Endothelial cell of umbilical vein (primary cell): ENCODE measurements around the gene FAM120AOS.

Experiments used
- JUN ChIP-seq: IDR thresholded peaks from 2 replicates; pipeline ENCODE4 v1.6.1; 2011; ENCODE audit warnings: borderline replicate concordance, low read depth; ENCODE audit not compliant: insufficient read length, insufficient read depth
- POLR2A ChIP-seq: IDR thresholded peaks from 2 replicates; pipeline ENCODE4 v1.6.1; 2012; ENCODE audit warnings: low read depth, mild to moderate bottlenecking, control low read depth, low read length
- TF ChIP-seq, protein P1 (sequence below), 2 donors: IDR thresholded peaks; 1 replicate in 1 of 2; 2 replicates in 1 of 2; pipeline ENCODE4 v1.5.1; 2011; ENCODE audit warnings: low read length in 2 of 2, mild to moderate bottlenecking in 2 of 2, moderate library complexity in 2 of 2, control low read depth in 1 of 2, inconsistent platforms in 1 of 2, low read depth in 1 of 2; ENCODE audit not compliant: insufficient read depth in 1 of 2; ENCODE audit errors: extremely low read depth in 1 of 2
- TF ChIP-seq, protein P2 (sequence below): IDR thresholded peaks from 2 replicates; pipeline ENCODE4 v1.6.1; 2011; ENCODE audit not compliant: insufficient read depth, insufficient read length

DNA sequence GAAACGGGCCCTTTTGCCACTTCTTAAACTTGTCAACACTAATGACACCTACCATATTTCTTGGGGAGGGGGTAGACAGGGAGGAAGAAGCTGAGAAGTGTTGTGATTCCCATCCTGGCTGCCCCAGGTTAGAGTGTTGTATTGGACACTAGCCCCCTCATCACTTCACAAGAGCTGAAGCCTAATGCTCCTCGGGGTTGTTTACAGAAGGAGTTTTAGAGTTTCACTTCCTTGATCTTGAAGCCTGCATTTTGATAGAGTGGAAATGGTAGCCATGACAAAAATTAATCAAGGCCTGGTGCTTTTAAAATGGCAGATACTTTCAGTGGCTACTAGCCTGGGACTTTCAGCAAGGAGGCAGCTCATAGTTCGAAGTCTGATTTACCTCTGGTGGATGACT, 11.0 kb upstream of the FAM120AOS start:
- TF ChIP-seq JUN (no peak), POLR2A (no peak)
- TF ChIP-seq, protein P1, sequence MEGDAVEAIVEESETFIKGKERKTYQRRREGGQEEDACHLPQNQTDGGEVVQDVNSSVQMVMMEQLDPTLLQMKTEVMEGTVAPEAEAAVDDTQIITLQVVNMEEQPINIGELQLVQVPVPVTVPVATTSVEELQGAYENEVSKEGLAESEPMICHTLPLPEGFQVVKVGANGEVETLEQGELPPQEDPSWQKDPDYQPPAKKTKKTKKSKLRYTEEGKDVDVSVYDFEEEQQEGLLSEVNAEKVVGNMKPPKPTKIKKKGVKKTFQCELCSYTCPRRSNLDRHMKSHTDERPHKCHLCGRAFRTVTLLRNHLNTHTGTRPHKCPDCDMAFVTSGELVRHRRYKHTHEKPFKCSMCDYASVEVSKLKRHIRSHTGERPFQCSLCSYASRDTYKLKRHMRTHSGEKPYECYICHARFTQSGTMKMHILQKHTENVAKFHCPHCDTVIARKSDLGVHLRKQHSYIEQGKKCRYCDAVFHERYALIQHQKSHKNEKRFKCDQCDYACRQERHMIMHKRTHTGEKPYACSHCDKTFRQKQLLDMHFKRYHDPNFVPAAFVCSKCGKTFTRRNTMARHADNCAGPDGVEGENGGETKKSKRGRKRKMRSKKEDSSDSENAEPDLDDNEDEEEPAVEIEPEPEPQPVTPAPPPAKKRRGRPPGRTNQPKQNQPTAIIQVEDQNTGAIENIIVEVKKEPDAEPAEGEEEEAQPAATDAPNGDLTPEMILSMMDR (IDR thresholded peaks at IDR 0.05; ENCODE audit: extremely low read depth in 1 of 2, insufficient read depth in 1 of 2, low read depth in 1 of 2, low read length in 2 of 2): no peak
- TF ChIP-seq, protein P2, sequence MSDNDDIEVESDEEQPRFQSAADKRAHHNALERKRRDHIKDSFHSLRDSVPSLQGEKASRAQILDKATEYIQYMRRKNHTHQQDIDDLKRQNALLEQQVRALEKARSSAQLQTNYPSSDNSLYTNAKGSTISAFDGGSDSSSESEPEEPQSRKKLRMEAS: no peak
